H9 (cell line): ENCODE measurements around the gene ABCG5. TPM values are rescaled to one million over a fixed set of nuclear protein-coding genes. Genes with fewer than 3 reads are reported as not detected.

ENCODE experiments used
- DNase-seq: peaks from one replicate; pipeline ENCODE4 v3.0.0-alpha.2; 2017
- H2AFZ ChIP-seq: one replicate; pipeline ENCODE4 v1.6.1; 2013; ENCODE audit warnings: mild to moderate bottlenecking, low read length, control low read depth, moderate library complexity
- H2AK5ac ChIP-seq: 2 replicates; pipeline ENCODE4 v1.6.1; 2013; ENCODE audit warnings: low read length, control low read depth, mixed read lengths; ENCODE audit not compliant: insufficient read length
- H2BK120ac ChIP-seq: one replicate; pipeline ENCODE4 v1.6.1; 2013; ENCODE audit warnings: low read depth, mild to moderate bottlenecking, low read length, control low read depth, inconsistent platforms; ENCODE audit not compliant: poor library complexity, severe bottlenecking
- H2BK12ac ChIP-seq: 2 replicates; pipeline ENCODE4 v1.6.1; 2013; ENCODE audit warnings: low read length, control low read depth, mixed read lengths, low read depth; ENCODE audit not compliant: insufficient read length
- H2BK15ac ChIP-seq: 2 replicates; pipeline ENCODE4 v1.6.1; 2013; ENCODE audit warnings: low read depth, low read length, control low read depth
- H2BK20ac ChIP-seq: one replicate; pipeline ENCODE4 v1.6.1; 2013; ENCODE audit warnings: low read depth, mild to moderate bottlenecking, low read length, control low read depth, inconsistent platforms; ENCODE audit not compliant: poor library complexity, severe bottlenecking
- H2BK5ac ChIP-seq: 2 replicates; pipeline ENCODE4 v1.6.1; 2013; ENCODE audit warnings: low read length, control low read depth, mixed read lengths; ENCODE audit not compliant: insufficient read length
- H3K14ac ChIP-seq: 2 replicates; pipeline ENCODE4 v1.6.1; 2013; ENCODE audit warnings: low read length, control low read depth; ENCODE audit not compliant: insufficient read depth
- H3K18ac ChIP-seq: 2 replicates; pipeline ENCODE4 v1.6.1; 2013; ENCODE audit warnings: low read depth, mild to moderate bottlenecking, mixed read lengths, low read length, control low read depth; ENCODE audit not compliant: insufficient read length
- H3K23ac ChIP-seq: 2 replicates; pipeline ENCODE4 v1.6.1; 2013; ENCODE audit warnings: low read length, control low read depth, mixed read lengths, low read depth; ENCODE audit not compliant: insufficient read length
- H3K23me2 ChIP-seq: 2 replicates; pipeline ENCODE4 v1.6.1; 2013; ENCODE audit warnings: low read depth, mild to moderate bottlenecking, mixed read lengths, low read length, control low read depth; ENCODE audit not compliant: insufficient read length, poor library complexity, severe bottlenecking
- H3K27ac ChIP-seq: 2 replicates; pipeline ENCODE4 v1.5.1; 2013; ENCODE audit warnings: low read length, control low read depth, mixed read lengths, low read depth; ENCODE audit not compliant: insufficient read length
- H3K27me3 ChIP-seq: 2 replicates; pipeline ENCODE4 v1.6.1; 2013; ENCODE audit warnings: low read length, control low read depth, inconsistent platforms; ENCODE audit not compliant: insufficient read depth
- H3K4ac ChIP-seq: 2 replicates; pipeline ENCODE4 v1.6.1; 2013; ENCODE audit warnings: low read depth, mild to moderate bottlenecking, control low read depth, inconsistent platforms, low read length, moderate library complexity
- H3K4me1 ChIP-seq: 2 replicates; pipeline ENCODE4 v1.6.1; 2013; ENCODE audit warnings: low read length, control low read depth, inconsistent platforms; ENCODE audit not compliant: insufficient read depth
- H3K4me2 ChIP-seq: 2 replicates; pipeline ENCODE4 v1.6.1; 2013; ENCODE audit warnings: low read length, control low read depth, mixed read lengths; ENCODE audit not compliant: insufficient read length, insufficient read depth
- H3K56ac ChIP-seq: 2 replicates; pipeline ENCODE4 v1.6.1; 2013; ENCODE audit warnings: low read depth, mild to moderate bottlenecking, mixed read lengths, low read length, control low read depth; ENCODE audit not compliant: insufficient read length
- H3K79me1 ChIP-seq: 2 replicates; pipeline ENCODE4 v1.6.1; 2013; ENCODE audit warnings: low read depth, mild to moderate bottlenecking, moderate library complexity, low read length, control low read depth, inconsistent platforms; ENCODE audit not compliant: insufficient read depth, poor library complexity, severe bottlenecking
- H3K79me2 ChIP-seq: 2 replicates; pipeline ENCODE4 v1.6.1; 2013; ENCODE audit warnings: low read length, control low read depth, inconsistent platforms; ENCODE audit not compliant: insufficient read depth
- H3K9ac ChIP-seq: 2 replicates; pipeline ENCODE4 v1.6.1; 2013; ENCODE audit warnings: low read length, control low read depth, mixed read lengths; ENCODE audit not compliant: insufficient read length; ENCODE audit errors: extremely low read depth
- H3K9me3 ChIP-seq: one replicate; pipeline ENCODE4 v1.6.1; 2013; ENCODE audit warnings: low read depth, low read length, inconsistent platforms; ENCODE audit not compliant: control insufficient read depth
- H3T11ph ChIP-seq: one replicate; pipeline ENCODE4 v1.6.1; 2013; ENCODE audit warnings: mild to moderate bottlenecking, low read length, control low read depth, inconsistent platforms
- H4K20me1 ChIP-seq: one replicate; pipeline ENCODE4 v1.6.1; 2013; ENCODE audit not compliant: control insufficient read depth, insufficient read length, insufficient read depth
- H4K5ac ChIP-seq: 2 replicates; pipeline ENCODE4 v1.6.1; 2013; ENCODE audit warnings: low read depth, mild to moderate bottlenecking, mixed read lengths, low read length, control low read depth; ENCODE audit not compliant: insufficient read length
- H4K8ac ChIP-seq: replicated peaks from 2 replicates; pipeline ENCODE4 v1.6.1; 2013; ENCODE audit warnings: low read length, control low read depth, mixed read lengths, low read depth; ENCODE audit not compliant: insufficient read length
- H4K91ac ChIP-seq: 2 replicates; pipeline ENCODE4 v1.6.1; 2013; ENCODE audit warnings: low read depth, mild to moderate bottlenecking, moderate library complexity, mixed read lengths, low read length, control low read depth; ENCODE audit not compliant: insufficient read length
- H3K27ac Mint-ChIP-seq, 3 experiments: 2 replicates in 2 of 3; 3 replicates in 1 of 3; pipeline ENCODE4 v1.8.0; 2020 to 2021; ENCODE audit warnings: mixed read lengths in 3 of 3, mild to moderate bottlenecking in 1 of 3, moderate library complexity in 1 of 3
- H3K27me3 Mint-ChIP-seq: 2 replicates; pipeline ENCODE4 v1.8.0; 2021; ENCODE audit warnings: low read depth, mild to moderate bottlenecking, moderate library complexity, mixed read lengths
- H3K36me3 Mint-ChIP-seq, 3 experiments: 2 replicates in 2 of 3; 3 replicates in 1 of 3; pipeline ENCODE4 v1.8.0; 2020 to 2021; ENCODE audit warnings: low read depth in 3 of 3, mixed read lengths in 3 of 3; ENCODE audit not compliant: insufficient read depth in 1 of 3
- H3K4me1 Mint-ChIP-seq, 2 experiments: 2 replicates each; pipeline ENCODE4 v1.8.0; 2020; ENCODE audit warnings: mixed read lengths in 2 of 2
- H3K4me3 Mint-ChIP-seq, 2 experiments: 2 replicates in 1 of 2; 3 replicates in 1 of 2; pipeline ENCODE4 v1.8.0; 2020 to 2021; ENCODE audit warnings: mild to moderate bottlenecking in 2 of 2, mixed read lengths in 2 of 2, moderate library complexity in 1 of 2
- H3K9me3 Mint-ChIP-seq, 2 experiments: 2 replicates in 1 of 2; 3 replicates in 1 of 2; pipeline ENCODE4 v1.8.0; 2020; ENCODE audit warnings: mild to moderate bottlenecking in 2 of 2, mixed read lengths in 2 of 2, moderate library complexity in 1 of 2
- CTCF ChIP-seq: fragments of 200-600 bp; sonication (generic); conservative IDR thresholded peaks from 3 replicates; pipeline ENCODE4 v1.8.0; 2021; ENCODE audit warnings: antibody characterized with exemption, mild to moderate bottlenecking
- WGBS: extraction: QIAGEN DNeasy Blood & Tissue Kit; methylation state at CpG from one replicate; pipeline ENCODE4 v1.1.7; 2013; ENCODE audit warnings: missing lambda C conversion rate, low lambda C conversion rate, mixed read lengths; ENCODE audit not compliant: insufficient read length; ENCODE audit errors: extremely low coverage; 5-methylcytosine and 5-hydroxymethylcytosine counted together
- total RNA-seq: library from RNA; stranded (reverse); gene quantifications from 2 replicates; pipeline ENCODE4 v1.2.1, GENCODE V29; 2021

The ABCG5 gene
- total RNA-seq, 1 experiment from 2014 or later: not detected

DNA sequence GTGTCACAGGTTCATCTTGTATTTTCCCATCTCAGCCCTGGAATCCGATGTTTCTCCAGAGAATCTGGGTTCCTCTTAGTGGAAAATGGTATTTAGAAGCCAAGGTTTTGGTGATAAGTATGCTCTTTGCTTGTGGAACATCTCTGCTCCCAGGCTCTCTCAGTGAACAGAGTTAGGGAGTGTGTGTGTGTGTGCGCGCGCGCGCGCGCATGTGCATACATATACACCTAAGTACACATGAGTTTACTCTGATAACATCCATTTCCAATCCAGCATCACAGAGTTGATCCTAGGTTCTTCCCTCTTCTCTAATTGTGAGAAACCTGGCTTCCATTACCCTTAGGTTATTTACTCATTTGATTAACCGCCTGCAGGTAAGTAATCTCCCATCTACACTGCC, 41.8 kb upstream of the ABCG5 start:
- DNase-seq: no peak
- Histone ChIP-seq H3K23me2 (no peaks in the 10 kb centered on the region), H4K91ac (no peak overlapping the region), H4K8ac (no peak overlapping the region), H3K9me3 (no peaks in the 10 kb centered on the region), H4K5ac (no peak overlapping the region), H3K9ac (no peak overlapping the region), H3K18ac (no peak overlapping the region), H3T11ph (no peak overlapping the region), H4K20me1 (no peaks in the 10 kb centered on the region), H3K23ac (no peak overlapping the region), H3K4me1 (peaks cover 4% of the 10 kb centered on the region), H2BK120ac (no peak overlapping the region), H3K4ac (no peak overlapping the region), H3K79me2 (no peaks in the 10 kb centered on the region), H3K56ac (no peak overlapping the region), H2BK20ac (no peak overlapping the region), H2AFZ (no peak overlapping the region), H3K79me1 (no peaks in the 10 kb centered on the region), H2AK5ac (no peak overlapping the region), H2BK5ac (no peak overlapping the region), H3K14ac (no peak overlapping the region), H2BK15ac (no peak overlapping the region), H2BK12ac (no peak overlapping the region), H3K27ac (no peak overlapping the region), H3K4me2 (no peak overlapping the region), H3K27me3 (no peaks in the 10 kb centered on the region)
- TF ChIP-seq CTCF: no peak
- Mint-ChIP-seq H3K36me3 (peaks cover 0 to 4% (median 0%) of the 10 kb centered on the region in 3 experiments; a peak in 3 of 7 replicates), H3K9me3 (no peaks in the 10 kb centered on the region), H3K4me3 (no peak overlapping the region), H3K27ac (no peak overlapping the region), H3K4me1 (peaks cover 4 to 13% of the 10 kb centered on the region in 2 experiments), H3K27me3 (peaks cover 7% of the 10 kb centered on the region)
- WGBS: no CpG with 5 or more reads among the region's 9 CpGs
